WERI-Rb-1 (cell line): ENCODE measurements around the gene GFOD1.

ENCODE experiments used
- DNase-seq: peaks from one replicate; pipeline ENCODE4 v3.0.0-alpha.2; 2020
- H3K27ac ChIP-seq: fragments of 250-450 bp; sonication (Bioruptor Pico); 2 replicates; pipeline ENCODE4 v1.5.1; 2020; ENCODE audit warnings: mild to moderate bottlenecking, moderate library complexity
- H3K27me3 ChIP-seq: fragments of 250-450 bp; sonication (Bioruptor Pico); 2 replicates; pipeline ENCODE4 v1.5.1; 2021; ENCODE audit warnings: mild to moderate bottlenecking, low read depth, moderate library complexity; ENCODE audit not compliant: insufficient read depth, severe bottlenecking
- H3K36me3 ChIP-seq: fragments of 250-450 bp; sonication (Bioruptor Pico); 2 replicates; pipeline ENCODE4 v1.5.1; 2020; ENCODE audit warnings: mild to moderate bottlenecking, moderate library complexity
- H3K4me3 ChIP-seq: 2 replicates; pipeline ENCODE4 v1.5.1; 2011; ENCODE audit warnings: low read depth, mild to moderate bottlenecking, control low read depth, low read length
- H3K9me3 ChIP-seq: fragments of 250-450 bp; sonication (Bioruptor Pico); 2 replicates; pipeline ENCODE4 v1.5.1; 2021; ENCODE audit warnings: mild to moderate bottlenecking, moderate library complexity; ENCODE audit not compliant: severe bottlenecking
- CTCF ChIP-seq: IDR thresholded peaks from 2 replicates; pipeline ENCODE4 v1.5.1; 2011; ENCODE audit warnings: low read depth, mild to moderate bottlenecking, control low read depth, inconsistent platforms, low read length

GFOD1 gene

GRCh38 chr6:13428583-13429405 lies 58.6 kb downstream of the GFOD1 start:
- peak; percentile 32; the same call in 1 of the 2 replicates for TF ChIP-seq CTCF
- Histone ChIP-seq H3K36me3 (no peaks in the 10 kb centered on the region), H3K4me3 (no peak overlapping the region), H3K27me3 (no peaks in the 10 kb centered on the region), H3K27ac (no peak overlapping the region), H3K9me3 (no peaks in the 10 kb centered on the region)
- no peak for DNase-seq

- H3K27ac ChIP-seq, result no peak overlapping the region
- no peak overlapping the region for H3K4me3 ChIP-seq
- H3K27me3 ChIP-seq, result no peaks in the 10 kb centered on the region
- no peaks in the 10 kb centered on the region for H3K9me3 ChIP-seq
- no peak for DNase-seq
- no peak for TF ChIP-seq CTCF
- H3K36me3 ChIP-seq, result no peaks in the 10 kb centered on the region
Measured at GRCh38 chr6:13427801-13428582, 59.4 kb downstream of the GFOD1 start.

- no peak for TF ChIP-seq CTCF
- no peak overlapping the region for H3K4me3 ChIP-seq
Measured at GRCh38 chr6:13427316-13427715, 60.1 kb downstream of the GFOD1 start.

GRCh38 chr6:13425943-13426931 lies 61.2 kb downstream of the GFOD1 start:
- Histone ChIP-seq H3K36me3 (no peaks in the 10 kb centered on the region), H3K27me3 (no peaks in the 10 kb centered on the region), H3K9me3 (no peaks in the 10 kb centered on the region), H3K4me3 (no peak overlapping the region), H3K27ac (no peak overlapping the region)
- no peak for TF ChIP-seq CTCF
- no peak for DNase-seq

More at GRCh38 chr6:13427316-13427715, 60.1 kb downstream of the GFOD1 start:
- Histone ChIP-seq H3K9me3 (no peaks in the 10 kb centered on the region), H3K27ac (no peak overlapping the region), H3K27me3 (no peaks in the 10 kb centered on the region), H3K36me3 (no peaks in the 10 kb centered on the region)
- no peak for DNase-seq

- Histone ChIP-seq H3K9me3 (no peaks in the 10 kb centered on the region), H3K27me3 (no peaks in the 10 kb centered on the region), H3K4me3 (no peak overlapping the region), H3K36me3 (no peaks in the 10 kb centered on the region), H3K27ac (no peak overlapping the region)
- no peak for TF ChIP-seq CTCF
- DNase-seq, result no peak
Measured at GRCh38 chr6:13425270-13425873, 62.0 kb downstream of the GFOD1 start.
